CD4-positive, alpha-beta T cell treated with Interleukin-6 for 4 hours (primary cell): Measurements from ENCODE around the gene PIK3R6.
A peak's percentile ranks its signal among the peaks of the same experiment; 100 is the strongest.
"Not testable (repeated sequence)": the region's sequence is repeated elsewhere in the genome, so short reads cannot be mapped to it uniquely, and the experiment has no call there.

Source experiments
- DNase-seq: peaks from one replicate; pipeline ENCODE4 v3.0.0-alpha.2; 2020; ENCODE audit warnings: mixed read lengths

Gene PIK3R6

DNA sequence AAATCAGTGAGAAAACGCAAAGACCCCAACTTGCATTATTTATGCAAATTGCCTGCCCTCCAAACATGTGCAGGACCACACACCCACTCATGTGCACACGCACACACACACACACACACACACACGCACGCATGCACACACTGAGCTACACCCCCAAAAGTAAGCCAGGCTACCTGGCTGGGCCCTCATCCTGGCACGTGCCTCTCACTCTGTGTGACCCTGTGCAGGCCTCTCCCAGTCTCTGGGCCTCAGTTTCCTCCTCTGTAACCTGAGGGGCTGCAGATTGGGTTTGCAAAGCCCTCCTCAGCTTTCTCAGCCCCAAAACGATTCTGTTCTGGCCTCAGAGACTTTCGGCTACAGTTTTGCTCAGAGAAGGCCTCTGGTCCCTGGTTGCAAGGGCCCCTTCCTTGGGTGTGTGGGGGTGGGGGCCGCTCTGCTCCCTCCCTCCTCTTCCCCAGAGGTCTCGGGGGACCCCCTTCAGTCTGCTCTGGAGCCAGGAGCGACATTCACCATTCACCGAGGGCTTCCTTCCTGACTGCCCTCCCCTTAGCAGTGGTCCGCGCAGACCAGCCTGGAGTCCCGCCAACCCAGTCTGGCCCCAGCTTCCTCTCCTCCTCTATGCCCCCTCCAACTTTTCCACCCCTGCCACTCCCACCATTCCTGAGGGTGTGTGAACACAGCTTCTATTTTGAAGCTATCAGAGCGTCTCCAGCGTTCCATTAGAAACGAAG, 5.4 kb upstream of the PIK3R6 start:
- no peak for DNase-seq

DNA sequence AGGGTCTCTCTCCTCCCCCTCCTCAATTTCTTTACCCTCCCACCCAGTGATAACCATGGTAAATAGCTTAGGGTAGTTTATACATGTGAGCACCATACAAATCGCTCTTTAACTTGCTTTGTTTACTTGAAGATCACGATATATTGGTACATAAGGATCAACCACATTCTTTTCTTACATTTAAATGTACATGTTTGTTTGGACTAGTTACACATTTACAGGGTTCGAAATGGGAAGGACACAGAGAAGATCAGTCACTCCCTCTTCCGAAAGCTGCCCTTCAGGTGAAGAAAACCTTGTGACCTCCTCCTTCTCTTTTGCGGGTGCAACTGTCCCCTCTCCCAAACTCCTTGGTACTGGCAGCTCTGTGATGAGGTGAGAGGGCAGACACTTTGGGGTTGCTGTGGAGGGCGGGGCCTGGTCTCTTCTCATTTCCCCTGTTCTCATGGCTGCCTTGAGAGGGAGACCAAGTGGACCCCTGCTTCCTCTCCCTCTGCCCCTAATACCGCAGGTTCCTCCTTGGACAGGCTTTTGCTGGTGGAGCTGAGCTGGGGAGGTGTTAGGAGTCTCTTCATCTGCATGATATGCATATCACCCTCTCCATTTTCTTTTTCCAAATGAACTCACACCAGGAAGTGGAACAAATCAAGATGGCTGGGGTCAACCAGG, 4.7 kb upstream of the PIK3R6 start:
- no peak for DNase-seq

DNA sequence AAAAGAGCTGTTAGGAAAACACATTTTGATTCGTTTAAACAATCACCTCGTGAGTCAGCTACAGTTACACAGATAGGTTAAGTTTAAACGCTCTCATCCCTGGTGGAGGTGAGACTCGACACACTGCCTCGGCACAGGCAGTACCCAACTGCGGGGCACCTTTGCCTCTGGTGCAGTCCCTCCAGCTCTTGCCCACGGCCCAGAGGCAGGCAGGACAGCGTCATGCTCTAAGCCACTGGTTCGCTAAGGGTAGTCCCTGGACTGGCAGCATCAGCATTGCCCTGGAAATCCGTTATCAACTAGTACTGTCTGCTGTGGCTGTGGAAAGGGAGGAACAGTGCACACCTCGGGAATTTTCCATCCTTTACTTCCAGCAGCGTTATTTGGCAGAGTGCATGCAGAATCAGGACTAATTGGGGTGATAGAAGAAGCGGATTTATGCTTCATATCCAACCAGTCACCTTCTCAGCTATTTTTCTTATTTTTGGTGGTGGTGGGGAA, 3.7 kb upstream of the PIK3R6 start:
- DNase-seq, result no peak

DNA sequence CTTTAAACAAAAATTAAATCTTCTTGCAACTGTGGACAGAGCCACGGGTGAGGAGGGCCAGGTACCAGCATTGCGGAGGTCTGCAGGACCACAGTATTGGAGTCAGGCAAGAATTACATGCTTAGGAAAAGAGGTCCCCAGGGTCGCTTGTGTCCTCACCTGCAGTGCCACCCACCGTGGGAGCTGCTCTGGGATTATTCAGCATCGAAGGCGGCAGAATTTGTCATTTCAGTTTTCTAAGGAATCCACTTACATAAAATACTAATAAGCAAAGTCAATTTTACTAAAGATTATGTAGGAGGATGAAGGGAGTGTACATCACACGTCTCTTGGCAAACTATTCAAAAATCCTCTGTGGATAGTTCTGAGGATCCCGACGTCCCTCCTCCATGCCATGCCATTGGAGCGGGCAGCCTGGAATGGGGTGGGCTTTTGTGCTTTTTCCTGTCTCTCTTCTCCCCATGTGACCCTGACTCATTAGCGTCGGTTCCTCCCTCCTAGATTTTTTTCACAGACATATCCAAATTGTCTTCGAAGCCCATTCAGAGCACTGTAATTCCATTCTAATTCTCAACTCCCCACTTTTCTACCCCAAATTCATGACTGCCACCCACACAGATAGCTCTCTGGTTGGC, 3.0 kb upstream of the PIK3R6 start:
- no peak for DNase-seq

DNA sequence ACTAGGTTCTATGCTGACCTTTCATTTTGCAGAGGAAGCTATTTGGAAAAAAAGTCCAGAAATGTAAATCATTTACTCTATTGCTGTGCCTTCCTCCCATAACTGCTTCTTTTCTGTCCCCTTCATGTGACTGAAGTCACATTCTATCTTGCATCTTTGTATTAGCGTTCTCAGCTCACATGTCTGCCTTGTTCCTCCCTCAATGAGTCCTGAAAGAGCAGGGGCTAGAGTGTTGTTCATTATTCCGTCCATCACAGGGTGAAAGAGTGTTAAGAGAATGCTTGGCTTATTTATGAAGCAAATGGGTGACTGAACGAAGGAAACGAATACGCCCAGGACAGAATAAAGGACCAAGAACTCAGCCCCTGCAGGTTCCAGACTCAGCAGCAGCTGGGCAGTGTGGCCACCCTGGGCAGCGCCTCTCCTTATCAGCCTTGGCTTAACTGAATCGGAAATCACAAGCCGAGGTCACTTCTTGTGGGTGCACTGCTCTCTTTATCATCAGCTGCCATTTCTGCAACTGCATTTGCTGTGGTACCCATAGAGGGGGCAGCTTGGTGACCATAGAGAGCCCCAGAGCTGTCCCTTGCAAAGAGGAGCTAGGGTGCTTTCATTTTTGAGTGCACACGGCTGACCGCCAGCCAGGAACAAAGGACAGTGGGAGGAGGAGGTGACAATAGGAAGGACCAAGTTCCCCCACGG, 1.8 kb upstream of the PIK3R6 start:
- no peak for DNase-seq

DNA sequence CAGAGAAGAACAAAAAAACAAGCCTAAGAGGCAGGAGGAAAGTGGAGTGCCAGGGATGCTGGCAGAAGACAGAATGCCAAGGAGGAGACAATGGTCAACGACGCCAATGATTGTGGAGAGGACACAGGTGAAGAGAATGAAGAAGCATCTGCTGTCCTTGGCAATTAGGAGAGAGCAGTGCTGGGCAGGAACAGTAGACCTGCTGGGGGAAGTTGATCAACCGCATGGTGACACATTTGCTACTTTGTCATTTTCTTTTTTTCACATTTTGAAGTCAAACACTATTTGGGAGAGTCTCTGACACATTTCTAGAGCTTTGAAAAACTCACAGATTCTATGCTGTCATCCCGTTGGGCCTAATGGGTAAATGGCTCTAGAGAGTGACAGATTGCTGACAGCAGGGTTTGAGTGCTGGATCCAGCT, 1.1 kb upstream of the PIK3R6 start:
- DNase-seq, result no peak

DNA sequence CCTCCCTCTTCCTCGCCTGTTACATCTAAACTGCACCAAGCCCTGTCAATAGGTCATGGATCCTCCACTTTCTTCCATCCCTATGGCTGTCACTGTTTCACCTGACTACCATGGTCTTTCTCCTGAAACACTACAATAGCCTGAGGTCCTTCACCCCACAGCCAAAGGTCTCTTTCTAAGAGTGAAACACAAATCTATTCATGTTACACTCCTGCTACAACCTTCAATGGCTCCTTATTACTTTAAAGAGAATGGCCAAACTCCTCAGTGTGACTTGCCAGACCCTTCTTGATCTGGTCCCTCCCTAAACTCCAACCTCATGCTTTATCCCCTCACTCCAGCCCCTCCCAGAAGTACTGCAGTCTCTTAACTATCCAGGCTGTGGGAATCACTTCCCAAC, 618 bp upstream of the PIK3R6 start:
- DNase-seq, result no peak

DNA sequence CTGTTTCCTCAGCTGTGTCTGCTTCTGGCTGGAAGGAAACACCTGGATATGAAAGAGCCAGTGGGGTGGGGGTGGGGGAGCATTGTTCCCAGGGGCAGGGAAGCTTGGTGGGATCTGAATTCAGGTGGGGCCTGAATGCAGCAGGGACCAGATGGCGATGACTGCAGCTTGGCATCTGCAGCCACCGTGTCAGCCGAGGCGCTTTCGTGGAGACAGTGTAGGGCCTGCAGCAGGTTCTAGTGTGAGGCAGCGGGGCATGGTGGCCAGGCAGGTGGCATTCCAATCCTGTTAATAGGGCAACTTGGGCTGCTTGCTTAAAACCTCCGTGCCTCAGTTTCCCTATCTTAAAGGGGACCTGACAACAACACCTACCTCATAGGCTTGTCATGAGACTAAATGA, 1.7 kb downstream of the PIK3R6 start:
- DNase-seq, result no peak

DNA sequence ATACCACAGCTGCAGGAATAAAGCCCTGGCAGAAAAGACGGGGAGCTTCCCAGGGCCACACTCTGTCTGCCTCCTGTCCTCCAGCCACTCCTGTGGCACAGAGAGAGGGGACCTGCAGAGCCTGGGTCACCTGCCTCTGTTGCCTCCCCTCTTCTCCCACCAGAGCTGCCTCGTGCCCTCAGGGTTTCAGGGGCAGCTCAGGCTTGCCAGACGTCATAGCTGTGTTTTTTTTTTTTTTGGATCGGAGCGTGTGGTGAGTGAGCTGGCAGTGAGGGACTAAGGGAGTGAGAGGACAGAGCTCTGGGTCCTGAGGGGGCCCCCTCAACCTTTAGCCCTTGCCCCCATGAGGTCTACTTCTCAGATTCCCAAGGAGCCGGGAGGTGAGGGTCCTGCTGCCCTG, 2.1 kb downstream of the PIK3R6 start:
- no peak for DNase-seq

DNA sequence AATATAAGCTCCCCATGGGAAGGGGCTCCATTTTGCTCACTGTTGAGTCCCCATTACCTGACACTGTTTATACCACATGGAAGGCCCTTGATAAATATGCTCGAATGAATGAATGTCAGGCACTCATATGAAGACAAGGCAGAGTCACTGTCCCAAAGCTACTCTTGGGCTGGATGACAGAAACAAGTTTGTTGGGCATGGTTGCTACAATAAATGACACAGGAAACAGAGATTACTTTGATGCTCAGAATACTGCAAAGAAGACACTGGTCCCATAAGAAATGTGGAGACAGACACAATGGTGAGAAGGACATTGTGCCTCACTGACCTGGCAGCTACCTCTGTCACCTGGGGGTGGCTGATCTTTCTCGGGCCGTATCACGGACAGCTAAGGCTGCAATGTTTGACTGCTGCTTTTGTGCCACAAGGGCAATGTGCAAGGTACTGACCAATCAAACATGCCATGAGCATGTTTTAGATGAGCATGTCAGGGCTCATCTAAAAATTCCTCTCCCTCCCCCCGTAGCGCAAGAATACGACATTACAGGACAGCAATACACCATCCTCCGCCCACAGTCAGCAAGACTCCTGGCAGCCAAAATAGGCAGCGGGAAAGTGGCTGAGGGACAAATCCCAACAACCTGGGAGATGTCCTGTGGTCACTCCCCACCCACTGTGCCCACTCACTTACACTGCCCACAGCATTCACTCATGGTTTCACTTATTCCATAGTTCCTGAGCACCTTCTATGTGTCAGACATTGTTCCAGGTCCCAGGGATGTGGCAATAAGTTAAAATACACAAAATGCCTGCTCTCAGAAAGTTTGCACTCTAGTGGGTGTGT, 5.0 kb downstream of the PIK3R6 start:
- DNase-seq, result no peak

DNA sequence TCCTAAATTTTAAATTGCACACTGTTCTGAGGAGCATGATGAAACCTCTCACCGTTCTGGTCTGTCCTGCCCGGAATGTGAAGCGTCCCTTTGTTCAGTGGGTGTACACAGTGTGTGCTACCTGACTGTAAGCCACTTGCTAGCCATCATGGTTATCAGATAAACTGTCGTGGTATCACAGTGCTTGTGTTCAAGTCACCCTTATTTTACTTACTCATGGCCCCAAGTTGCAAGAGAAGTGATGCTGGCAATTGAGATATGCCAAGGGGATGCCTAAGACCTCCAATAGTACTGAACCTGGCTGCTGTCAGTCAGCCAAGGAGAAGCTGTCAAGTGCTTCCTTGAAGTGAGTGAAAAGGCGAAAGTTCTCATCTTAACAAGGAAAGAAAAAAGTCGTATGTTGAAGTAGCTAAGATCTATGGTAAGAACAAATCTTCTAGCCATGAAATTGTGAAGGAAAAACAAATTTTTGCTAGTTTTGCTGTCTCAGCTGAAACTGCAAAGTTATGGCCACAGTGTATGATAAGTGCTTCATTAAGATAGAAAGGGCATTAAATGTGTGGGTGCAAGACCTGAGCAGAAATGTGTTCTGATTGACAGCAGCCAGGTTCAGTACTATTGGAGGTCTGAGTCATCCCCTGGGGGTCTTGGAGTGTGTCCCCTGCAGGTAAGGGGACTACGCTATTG, 5.8 kb downstream of the PIK3R6 start:
- DNase-seq, result no peak

DNA sequence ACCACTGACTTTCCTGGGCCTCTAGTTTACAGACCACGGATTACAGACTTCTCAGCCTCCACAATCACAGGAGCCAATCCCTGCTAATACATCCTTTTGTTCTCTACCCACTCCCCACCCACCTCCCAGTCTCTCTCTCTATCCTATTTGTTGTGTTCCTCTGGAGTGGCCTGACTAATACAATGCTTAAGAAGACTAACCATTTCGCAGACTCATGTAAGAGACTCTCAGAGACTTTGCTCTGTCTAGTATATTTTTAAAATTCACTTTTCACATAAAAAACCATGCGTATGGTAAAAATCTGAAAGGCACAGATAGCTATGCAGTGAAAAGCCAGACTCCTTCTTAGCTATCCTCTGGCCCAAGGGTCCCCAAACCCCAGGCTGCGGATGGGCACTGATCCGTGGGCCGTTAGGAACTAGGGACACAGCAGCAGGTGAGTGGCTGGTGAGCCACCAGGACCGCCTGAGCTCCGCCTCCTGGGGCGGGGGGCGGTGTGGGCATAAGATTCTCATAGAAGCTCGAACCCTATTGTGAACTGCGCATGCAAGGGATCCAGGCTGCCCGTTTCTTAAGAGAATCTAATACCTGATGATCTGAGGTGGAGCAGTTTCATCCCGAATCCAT, 7.6 kb downstream of the PIK3R6 start:
- no peak for DNase-seq

DNA sequence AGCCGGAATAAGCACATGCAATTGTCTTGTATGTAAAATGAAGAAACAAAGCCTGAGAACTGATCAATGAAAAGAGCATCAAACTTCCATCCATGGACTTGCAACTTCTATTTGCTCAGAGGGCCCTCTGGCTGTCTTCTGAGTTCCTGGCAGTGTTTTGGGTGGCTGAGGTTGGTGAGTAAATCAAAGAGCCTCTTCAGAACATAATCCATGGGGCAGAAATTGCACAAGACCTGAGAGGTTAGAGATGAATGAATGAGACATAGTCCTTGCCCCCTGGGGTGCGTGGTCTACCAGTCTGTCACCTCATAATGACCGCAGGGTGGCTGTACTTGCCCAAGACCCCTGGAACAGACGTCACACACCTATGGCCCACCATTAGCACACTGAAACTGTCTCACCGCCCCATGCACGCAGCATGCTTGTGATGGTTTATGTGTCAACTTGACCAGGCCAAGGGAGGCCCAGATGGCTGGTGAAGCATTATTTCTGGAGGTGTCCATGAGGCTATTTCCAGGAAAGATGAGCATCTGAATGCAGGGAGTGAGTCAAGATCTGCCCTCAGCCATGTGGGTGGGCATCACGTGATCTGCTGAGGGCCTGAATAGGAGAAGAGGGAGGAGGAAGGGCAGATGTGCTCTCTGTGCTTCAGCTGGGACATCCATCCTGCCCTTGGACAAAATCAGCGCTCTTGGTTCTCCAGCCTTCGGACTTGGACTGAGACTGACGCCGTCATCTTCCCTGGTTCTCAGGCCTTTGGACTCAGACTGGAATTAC, 8.3 kb downstream of the PIK3R6 start:
- no peak for DNase-seq

DNA sequence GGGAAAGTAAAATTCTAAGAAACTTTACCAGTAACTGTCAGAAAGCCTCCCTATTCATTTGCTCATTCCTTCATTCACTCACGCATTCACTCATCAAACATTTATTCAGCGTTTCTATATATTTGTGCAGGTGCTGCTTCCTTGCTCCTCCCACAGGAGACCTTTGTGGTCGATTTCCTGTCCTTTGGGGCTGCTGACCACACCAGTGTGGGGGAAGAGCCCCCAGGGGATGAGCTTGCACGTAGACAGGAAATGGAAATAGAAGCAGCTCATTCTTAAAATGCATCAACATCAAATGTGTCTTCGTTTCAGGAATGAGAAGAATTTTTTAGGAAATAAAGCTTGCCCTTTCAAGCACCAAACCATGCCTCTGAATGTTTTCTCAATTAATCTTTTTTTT, 9.6 kb downstream of the PIK3R6 start:
- peak; percentile 27 for DNase-seq

DNA sequence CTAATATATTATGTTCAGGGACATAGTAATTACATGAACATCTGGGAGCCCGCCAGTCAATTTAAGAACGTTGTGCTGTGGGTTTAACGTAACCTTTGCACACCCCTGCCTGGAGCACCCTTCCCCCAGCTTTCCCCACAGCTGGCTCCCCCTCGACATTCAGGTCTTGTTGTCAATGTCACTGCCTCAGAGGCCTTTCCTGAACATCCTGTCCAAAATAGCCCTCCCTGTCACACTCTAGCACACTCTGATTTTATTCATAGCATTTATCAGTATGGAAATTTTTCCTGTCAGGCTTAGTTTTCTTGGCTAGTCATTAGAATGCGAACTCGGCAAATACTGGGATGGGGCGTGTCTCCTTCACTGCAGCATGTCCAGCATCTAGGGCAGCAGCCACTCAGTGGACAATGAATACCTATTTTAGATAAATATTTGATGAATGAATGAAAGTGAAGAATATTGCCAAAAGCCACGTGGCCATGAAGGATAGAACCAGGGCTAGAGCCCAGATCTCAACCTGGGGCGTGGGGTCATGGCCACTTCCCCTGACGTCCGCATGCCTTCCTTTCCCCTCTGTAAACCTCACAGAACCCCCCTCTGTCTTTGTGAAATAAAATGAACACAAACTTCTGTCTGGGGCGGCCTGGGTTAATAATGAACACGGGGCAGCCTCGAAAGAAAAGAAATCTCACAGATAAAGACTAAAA, 10.5 kb downstream of the PIK3R6 start:
- DNase-seq, result no peak

DNA sequence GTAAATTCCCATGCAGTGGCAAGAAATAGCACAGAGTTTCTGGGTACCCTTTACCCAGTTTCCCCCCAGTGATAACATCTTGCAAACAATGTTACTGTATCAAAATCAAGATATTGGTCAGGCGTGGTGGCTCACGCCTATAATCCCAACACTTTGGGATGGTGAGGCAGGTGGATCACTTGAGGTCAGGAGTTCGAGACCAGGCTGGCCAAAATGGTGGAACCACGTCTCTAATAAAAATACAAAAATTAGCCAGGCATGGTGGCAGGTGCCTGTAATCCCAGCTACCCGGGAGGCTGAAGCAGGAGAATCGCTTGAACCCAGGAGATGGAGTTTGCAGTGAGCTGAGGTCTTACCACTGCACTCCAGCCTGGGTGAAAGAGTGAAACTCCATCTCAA, 11.3 kb downstream of the PIK3R6 start:
- not testable (repeated sequence) for DNase-seq

DNA sequence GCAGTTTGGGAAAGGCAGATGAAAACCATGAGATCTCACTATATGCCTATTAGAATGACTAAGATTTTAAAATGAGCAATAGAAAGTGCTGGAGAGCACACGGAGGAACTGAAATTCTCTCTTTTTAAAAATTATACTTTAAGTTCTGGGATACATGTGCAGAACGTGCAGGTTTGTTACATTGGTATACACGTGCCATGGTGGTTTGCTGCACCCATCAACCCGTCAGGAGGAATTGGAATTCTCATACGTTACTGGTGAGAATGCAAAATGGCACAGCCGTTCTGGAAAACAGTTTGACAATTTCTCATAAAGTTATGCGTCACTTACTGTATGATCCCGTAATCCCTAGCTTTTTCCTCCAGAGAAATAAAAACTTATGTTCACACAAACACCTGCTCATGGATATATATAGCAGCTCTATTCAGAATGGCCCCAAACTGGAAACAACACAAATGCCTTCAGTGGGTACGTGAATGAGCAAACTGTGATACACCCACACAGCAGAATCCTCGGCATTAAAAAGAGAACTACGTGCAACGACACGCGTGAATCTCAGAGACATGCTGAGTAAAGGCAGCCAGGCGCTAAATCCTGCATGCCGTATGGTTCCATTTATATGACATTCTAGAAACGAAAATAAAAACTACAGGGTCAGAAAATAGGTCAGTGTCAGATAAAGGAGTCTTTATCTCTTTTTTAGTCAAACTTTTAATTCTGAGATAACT, 11.8 kb downstream of the PIK3R6 start:
- DNase-seq, result no peak

DNA sequence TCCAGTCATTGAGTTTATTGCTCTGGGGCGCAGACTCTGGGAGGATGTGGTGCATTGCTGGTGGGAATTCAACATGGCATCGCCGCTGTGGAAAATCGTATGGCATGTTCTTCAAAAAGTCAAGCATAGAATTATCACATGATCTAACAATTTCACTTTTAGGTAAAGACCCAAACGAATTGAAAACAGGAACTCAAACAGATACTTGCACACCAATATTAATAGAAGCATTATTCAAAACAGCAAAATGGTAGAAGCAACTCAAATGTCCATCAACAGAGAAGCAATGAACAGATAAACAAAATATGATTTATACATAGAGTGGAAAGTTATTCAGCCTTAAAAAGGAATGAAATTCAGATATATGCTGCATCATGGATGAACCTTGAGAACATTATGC, 15.9 kb downstream of the PIK3R6 start:
- DNase-seq, result no peak
